Karpas-422 (cell line): ENCODE measurements around the gene SEZ6L. TPM values are rescaled to one million over a fixed set of nuclear protein-coding genes. Genes with fewer than 3 reads are reported as not detected.

Source experiments
- DNase-seq: peaks from one replicate; pipeline ENCODE4 v3.0.0-alpha.2; 2015
- H2AFZ ChIP-seq: fragments of 200-600 bp; sonication (generic); 2 replicates; pipeline ENCODE4 v1.6.1; 2014; ENCODE audit warnings: antibody characterized with exemption, low read length, mixed read lengths
- H3K27ac ChIP-seq: fragments of 200-600 bp; sonication (generic); 2 replicates; pipeline ENCODE4 v1.5.1; 2014; ENCODE audit warnings: mild to moderate bottlenecking, low read length, moderate library complexity
- H3K27me3 ChIP-seq: fragments of 200-600 bp; sonication (generic); 2 replicates; pipeline ENCODE4 v1.6.1; 2014; ENCODE audit warnings: low read length, mixed read lengths
- H3K36me3 ChIP-seq: fragments of 200-600 bp; sonication (generic); 2 replicates; pipeline ENCODE4 v1.6.1; 2014; ENCODE audit warnings: low read length, mixed read lengths; ENCODE audit not compliant: insufficient read depth
- H3K4me1 ChIP-seq: fragments of 200-600 bp; sonication (generic); 2 replicates; pipeline ENCODE4 v1.6.1; 2014; ENCODE audit warnings: mild to moderate bottlenecking, low read length, mixed read lengths
- H3K4me2 ChIP-seq: fragments of 200-600 bp; sonication (generic); 2 replicates; pipeline ENCODE4 v1.6.1; 2014; ENCODE audit warnings: low read length, low read depth, mild to moderate bottlenecking; ENCODE audit not compliant: poor library complexity, severe bottlenecking
- H3K4me3 ChIP-seq: fragments of 200-600 bp; sonication (generic); 2 replicates; pipeline ENCODE4 v1.5.1; 2014; ENCODE audit warnings: mild to moderate bottlenecking, antibody characterized with exemption, low read length, mixed read lengths
- H3K79me2 ChIP-seq: fragments of 200-600 bp; sonication (generic); 2 replicates; pipeline ENCODE4 v1.6.1; 2014; ENCODE audit warnings: mild to moderate bottlenecking, low read length, mixed read lengths
- H3K9ac ChIP-seq: fragments of 200-600 bp; sonication (generic); 2 replicates; pipeline ENCODE4 v1.6.0; 2014; ENCODE audit warnings: low read length
- H3K9me2 ChIP-seq: fragments of 200-600 bp; sonication (generic), shearing (Covaris generic); replicated peaks from 2 replicates; pipeline ENCODE4 v1.6.0; 2014; ENCODE audit warnings: mild to moderate bottlenecking, low read length, moderate library complexity; ENCODE audit not compliant: insufficient read depth
- H3K9me3 ChIP-seq: fragments of 300-700, 200-600 bp; sonication (generic); 2 replicates; pipeline ENCODE4 v1.6.1; 2014; ENCODE audit warnings: low read length, mixed read lengths
- H4K20me1 ChIP-seq: fragments of 200-600 bp; sonication (generic); 2 replicates; pipeline ENCODE4 v1.6.1; 2014; ENCODE audit warnings: mild to moderate bottlenecking, antibody characterized with exemption, low read length, low read depth; ENCODE audit not compliant: insufficient read depth
- total RNA-seq: library from RNA; depleted of rRNA; stranded (reverse); fragments of >200 nt; shearing (Covaris generic); gene quantifications from 2 replicates; pipeline ENCODE4 v1.2.3, GENCODE V29; 2014; ENCODE audit warnings: low replicate concordance

The SEZ6L gene
- total RNA-seq, 1 experiment from 2014 or later, result 0.41 TPM

GRCh38 chr22:26314171-26314570 is 144.9 kb downstream of the SEZ6L start:
- Histone ChIP-seq H3K27ac (no peak overlapping the region), H3K79me2 (no peaks in the 10 kb centered on the region), H4K20me1 (no peaks in the 10 kb centered on the region), H3K9me3 (no peaks in the 10 kb centered on the region), H3K9me2 (no peaks in the 10 kb centered on the region), H3K27me3 (0 out of 2 replicates have a peak, but pooled peaks cover 2% of the 10 kb centered on the region), H3K4me1 (peaks cover 10% of the 10 kb centered on the region), H3K4me3 (no peak overlapping the region), H3K36me3 (no peaks in the 10 kb centered on the region), H2AFZ (no peak overlapping the region), H3K9ac (no peak overlapping the region), H3K4me2 (no peak overlapping the region)
- no peak for DNase-seq

GRCh38 chr22:26314656-26315055 is 145.4 kb downstream of the SEZ6L start:
- Histone ChIP-seq H3K79me2 (no peaks in the 10 kb centered on the region), H3K9me2 (no peaks in the 10 kb centered on the region), H3K4me3 (no peak overlapping the region), H2AFZ (no peak overlapping the region), H3K36me3 (no peaks in the 10 kb centered on the region), H3K4me2 (no peak overlapping the region), H3K27me3 (0 out of 2 replicates have a peak, but pooled peaks cover 2% of the 10 kb centered on the region), H3K27ac (no peak overlapping the region), H3K4me1 (peaks cover 10% of the 10 kb centered on the region), H3K9ac (no peak overlapping the region), H4K20me1 (no peaks in the 10 kb centered on the region), H3K9me3 (no peaks in the 10 kb centered on the region)
- peak; percentile 70 for DNase-seq

GRCh38 chr22:26316732-26317285 is 147.5 kb downstream of the SEZ6L start:
- H3K4me3 ChIP-seq, result no peak overlapping the region
- peaks cover 15% of the 10 kb centered on the region for H3K4me1 ChIP-seq
- no peaks in the 10 kb centered on the region for H3K9me3 ChIP-seq

GRCh38 chr22:26318975-26319374 is 149.7 kb downstream of the SEZ6L start:
- Histone ChIP-seq H3K27ac (no peak overlapping the region), H3K9me2 (no peaks in the 10 kb centered on the region), H4K20me1 (no peaks in the 10 kb centered on the region), H3K4me1 (peaks cover 15% of the 10 kb centered on the region), H3K27me3 (0 out of 2 replicates have a peak, but pooled peaks cover 2% of the 10 kb centered on the region), H3K36me3 (no peaks in the 10 kb centered on the region), H3K9ac (no peak overlapping the region), H3K9me3 (no peaks in the 10 kb centered on the region), H3K4me3 (no peak overlapping the region), H2AFZ (no peak overlapping the region), H3K4me2 (no peak overlapping the region), H3K79me2 (no peaks in the 10 kb centered on the region)
- peak; percentile 59 for DNase-seq

More at GRCh38 chr22:26316732-26317285, 147.5 kb downstream of the SEZ6L start:
- H3K36me3 ChIP-seq, result no peaks in the 10 kb centered on the region
- H3K9me2 ChIP-seq, result no peaks in the 10 kb centered on the region
- H4K20me1 ChIP-seq, result no peaks in the 10 kb centered on the region
- no peaks in the 10 kb centered on the region for H3K79me2 ChIP-seq
- no peak overlapping the region for H2AFZ ChIP-seq
- no peak for DNase-seq
- H3K27ac ChIP-seq, result no peak overlapping the region
- 0 out of 2 replicates have a peak, but pooled peaks cover 2% of the 10 kb centered on the region for H3K27me3 ChIP-seq
- no peak overlapping the region for H3K4me2 ChIP-seq
- H3K9ac ChIP-seq, result no peak overlapping the region

- peak; percentile 58 for DNase-seq
- no peaks in the 10 kb centered on the region for H3K79me2 ChIP-seq
- H3K36me3 ChIP-seq, result no peaks in the 10 kb centered on the region
- peaks cover 5% of the 10 kb centered on the region; the same call in 1 of the 2 replicates for H3K4me1 ChIP-seq
- no peaks in the 10 kb centered on the region for H4K20me1 ChIP-seq
- no peaks in the 10 kb centered on the region for H3K9me3 ChIP-seq
- H3K27me3 ChIP-seq, result 0 out of 2 replicates have a peak, but pooled peaks cover 2% of the 10 kb centered on the region
- H3K4me3 ChIP-seq, result no peak overlapping the region
- H2AFZ ChIP-seq, result no peak overlapping the region
- no peak overlapping the region for H3K27ac ChIP-seq
- no peaks in the 10 kb centered on the region for H3K9me2 ChIP-seq
- no peak overlapping the region for H3K4me2 ChIP-seq
- no peak overlapping the region for H3K9ac ChIP-seq
Observed at GRCh38 chr22:26320447-26320846, 151.2 kb downstream of the SEZ6L start.

- DNase-seq, result no peak
- no peak overlapping the region for H3K27ac ChIP-seq
- H3K9me3 ChIP-seq, result no peaks in the 10 kb centered on the region
- no peaks in the 10 kb centered on the region for H3K27me3 ChIP-seq
- H3K79me2 ChIP-seq, result no peaks in the 10 kb centered on the region
- no peak overlapping the region for H2AFZ ChIP-seq
- H3K4me3 ChIP-seq, result no peak overlapping the region
- H3K4me2 ChIP-seq, result no peak overlapping the region
- no peaks in the 10 kb centered on the region for H4K20me1 ChIP-seq
- no peaks in the 10 kb centered on the region for H3K36me3 ChIP-seq
- peaks cover 5% of the 10 kb centered on the region; the same call in 1 of the 2 replicates for H3K4me1 ChIP-seq
- H3K9ac ChIP-seq, result no peak overlapping the region
- H3K9me2 ChIP-seq, result no peaks in the 10 kb centered on the region
Observed at GRCh38 chr22:26321469-26321913, 152.2 kb downstream of the SEZ6L start.

- H3K9me3 ChIP-seq, result no peaks in the 10 kb centered on the region
- no peak overlapping the region for H3K4me3 ChIP-seq
- H3K36me3 ChIP-seq, result no peaks in the 10 kb centered on the region
- no peak overlapping the region for H3K9ac ChIP-seq
- no peak overlapping the region for H3K4me2 ChIP-seq
- H3K79me2 ChIP-seq, result no peaks in the 10 kb centered on the region
- H3K9me2 ChIP-seq, result no peaks in the 10 kb centered on the region
- no peak for DNase-seq
- H2AFZ ChIP-seq, result no peak overlapping the region
- no peaks in the 10 kb centered on the region for H4K20me1 ChIP-seq
- H3K4me1 ChIP-seq, result peaks cover 5% of the 10 kb centered on the region; the same call in 1 of the 2 replicates
- H3K27me3 ChIP-seq, result no peaks in the 10 kb centered on the region
- H3K27ac ChIP-seq, result no peak overlapping the region
Observed at GRCh38 chr22:26322179-26322905, 153.1 kb downstream of the SEZ6L start.

- Histone ChIP-seq H3K9me2 (no peaks in the 10 kb centered on the region), H3K79me2 (no peaks in the 10 kb centered on the region), H3K4me2 (no peak overlapping the region), H4K20me1 (no peaks in the 10 kb centered on the region), H2AFZ (no peak overlapping the region), H3K27me3 (no peaks in the 10 kb centered on the region), H3K9me3 (no peaks in the 10 kb centered on the region), H3K4me3 (no peak overlapping the region), H3K36me3 (no peaks in the 10 kb centered on the region), H3K9ac (no peak overlapping the region), H3K4me1 (peaks cover 5% of the 10 kb centered on the region; the same call in 1 of the 2 replicates), H3K27ac (no peak overlapping the region)
- DNase-seq, result no peak
Observed at GRCh38 chr22:26323013-26323412, 153.8 kb downstream of the SEZ6L start.
